ENCODE data around the gene ZC3H7A.

Gene ZC3H7A

DNA sequence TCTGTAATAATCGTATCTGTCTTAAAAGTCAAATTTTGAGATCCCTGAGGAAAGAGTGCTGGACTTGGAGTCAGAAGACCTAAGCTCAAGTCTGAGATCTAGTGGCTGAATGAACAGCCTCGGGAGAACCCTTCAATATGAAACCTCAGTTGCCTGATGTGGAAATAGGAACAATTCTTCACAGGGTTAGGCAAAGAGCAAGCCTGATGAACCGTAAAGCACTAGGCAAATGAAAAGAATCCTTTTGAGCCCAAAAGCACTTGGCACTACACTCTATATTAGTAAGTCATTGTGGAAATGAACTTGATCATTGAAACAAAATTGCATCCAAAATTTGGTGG is 74.6 kb downstream of the ZC3H7A start:
- Histone ChIP-seq H3K9me2 (ENCODE audit: low read depth, low read length) (no peaks in the 10 kb centered on the region), H3K36me3 (ENCODE audit: insufficient read depth, low read length) (peaks cover 77% of the 10 kb centered on the region), H3K27ac (ENCODE audit: low read depth, low read length, poor library complexity, severe bottlenecking) (peak overlapping the region; percentile 9), H3K4me2 (ENCODE audit: low read length) (no peak overlapping the region), H3K4me1 (ENCODE audit: insufficient read depth, low read length, severe bottlenecking) (peaks cover 30% of the 10 kb centered on the region), H3K9me3 (ENCODE audit: low read length) (no peaks in the 10 kb centered on the region), H3K4me3 (ENCODE audit: low read depth, low read length, poor library complexity, severe bottlenecking) (no peak overlapping the region), H3F3A (ENCODE audit: insufficient read depth, low read length) (no peaks in the 10 kb centered on the region), H4K20me1 (ENCODE audit: insufficient read depth, low read length) (no peaks in the 10 kb centered on the region), H2AFZ (ENCODE audit: low read length) (no peak overlapping the region), H3K79me2 (ENCODE audit: insufficient read depth, low read length) (no peaks in the 10 kb centered on the region), H3K27me3 (ENCODE audit: insufficient read depth, low read length) (no peaks in the 10 kb centered on the region), H3K9ac (ENCODE audit: low read length) (no peak overlapping the region)
- TF ChIP-seq EZH2 (IDR thresholded peaks at IDR 0.05; ENCODE audit: borderline replicate concordance, low read length) (no peak), CTCF (IDR thresholded peaks at IDR 0.05; ENCODE audit: low read length) (no peak)

DNA sequence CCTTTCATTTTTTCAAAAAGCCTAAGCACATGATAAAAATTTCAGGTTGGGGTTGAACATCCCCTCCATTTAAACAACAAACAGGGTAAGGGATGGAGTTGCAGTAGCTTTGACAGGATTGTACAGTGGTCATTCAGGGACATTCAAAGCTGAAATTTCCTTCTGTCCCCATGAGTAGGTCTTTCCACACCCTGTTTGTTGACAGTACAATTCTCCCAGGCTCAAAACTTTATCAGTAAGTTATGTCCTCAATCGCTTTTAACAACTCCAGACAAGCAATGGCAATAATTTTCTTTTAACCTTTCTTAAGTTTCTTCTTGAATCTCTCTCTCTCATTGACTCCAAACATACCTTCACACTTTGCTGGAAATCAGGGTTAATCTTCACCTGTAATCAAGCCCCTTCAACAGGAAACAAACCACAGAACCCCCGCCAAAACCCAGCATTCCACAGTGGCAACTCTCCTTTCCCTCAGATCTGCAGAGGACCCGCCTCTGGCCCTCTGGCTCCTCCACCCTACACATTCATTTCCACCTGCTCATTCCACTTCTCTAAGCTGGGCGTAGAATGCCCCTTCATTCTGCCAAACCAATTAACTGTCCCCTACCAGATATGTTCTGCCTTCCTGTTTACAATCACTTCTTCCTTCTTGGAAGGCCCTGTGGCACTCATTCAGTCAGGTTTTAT is 75.1 kb downstream of the ZC3H7A start:
- no peaks in the 10 kb centered on the region for H3K79me2 ChIP-seq (ENCODE audit: insufficient read depth, low read length)
- no peak overlapping the region for H2AFZ ChIP-seq (ENCODE audit: low read length)
- TF ChIP-seq EZH2 (IDR thresholded peaks at IDR 0.05; ENCODE audit: borderline replicate concordance, low read length) (no peak), CTCF (IDR thresholded peaks at IDR 0.05; ENCODE audit: low read length) (no peak)
- no peaks in the 10 kb centered on the region for H3K9me3 ChIP-seq (ENCODE audit: low read length)
- H3K27me3 ChIP-seq (ENCODE audit: insufficient read depth, low read length): no peaks in the 10 kb centered on the region
- H3K27ac ChIP-seq (ENCODE audit: low read depth, low read length, poor library complexity, severe bottlenecking): peak overlapping the region; percentile 9
- peaks cover 34% of the 10 kb centered on the region for H3K4me1 ChIP-seq (ENCODE audit: insufficient read depth, low read length, severe bottlenecking)
- no peaks in the 10 kb centered on the region for H4K20me1 ChIP-seq (ENCODE audit: insufficient read depth, low read length)
- no peak overlapping the region for H3K4me2 ChIP-seq (ENCODE audit: low read length)
- no peaks in the 10 kb centered on the region for H3F3A ChIP-seq (ENCODE audit: insufficient read depth, low read length)
- H3K9me2 ChIP-seq (ENCODE audit: low read depth, low read length): no peaks in the 10 kb centered on the region
- H3K9ac ChIP-seq (ENCODE audit: low read length): no peak overlapping the region
- peaks cover 76% of the 10 kb centered on the region for H3K36me3 ChIP-seq (ENCODE audit: insufficient read depth, low read length)
- H3K4me3 ChIP-seq (ENCODE audit: low read depth, low read length, poor library complexity, severe bottlenecking): no peak overlapping the region

DNA sequence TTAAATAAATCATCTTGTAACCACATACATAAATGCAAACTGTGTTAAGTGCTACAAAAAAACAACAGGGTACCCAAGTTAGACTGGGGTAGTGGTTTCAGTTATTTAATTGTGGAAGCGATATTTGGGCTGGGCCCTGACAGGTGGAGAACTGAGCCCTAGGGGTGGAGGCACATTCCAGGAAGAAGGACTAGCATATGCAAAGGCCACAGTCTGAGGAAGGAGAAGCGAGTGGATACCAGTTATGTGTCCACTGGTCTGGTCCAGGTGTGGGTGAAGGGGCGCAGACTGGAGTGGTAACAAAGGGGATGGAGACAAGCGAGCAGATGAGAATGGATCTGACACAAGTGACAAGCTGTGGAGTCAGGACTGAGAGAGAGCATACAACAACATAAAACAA is 77.3 kb downstream of the ZC3H7A start:
- Histone ChIP-seq H3K9me2 (ENCODE audit: low read depth, low read length) (no peaks in the 10 kb centered on the region), H3F3A (ENCODE audit: insufficient read depth, low read length) (no peaks in the 10 kb centered on the region), H3K36me3 (ENCODE audit: insufficient read depth, low read length) (peaks cover 60% of the 10 kb centered on the region), H3K4me1 (ENCODE audit: insufficient read depth, low read length, severe bottlenecking) (peaks cover 51% of the 10 kb centered on the region), H2AFZ (ENCODE audit: low read length) (no peak overlapping the region), H3K4me3 (ENCODE audit: low read depth, low read length, poor library complexity, severe bottlenecking) (no peak overlapping the region), H3K9me3 (ENCODE audit: low read length) (no peaks in the 10 kb centered on the region), H3K27me3 (ENCODE audit: insufficient read depth, low read length) (no peaks in the 10 kb centered on the region), H3K27ac (ENCODE audit: low read depth, low read length, poor library complexity, severe bottlenecking) (no peak overlapping the region), H3K4me2 (ENCODE audit: low read length) (no peak overlapping the region), H3K79me2 (ENCODE audit: insufficient read depth, low read length) (no peaks in the 10 kb centered on the region; the same call in 1 of the 2 replicates), H4K20me1 (ENCODE audit: insufficient read depth, low read length) (no peaks in the 10 kb centered on the region), H3K9ac (ENCODE audit: low read length) (no peak overlapping the region)
- TF ChIP-seq EZH2 (IDR thresholded peaks at IDR 0.05; ENCODE audit: borderline replicate concordance, low read length) (no peak), CTCF (IDR thresholded peaks at IDR 0.05; ENCODE audit: low read length) (no peak)

Measured in OCI-LY1 (cell line).